Right renal cortex interstitium (tissue), 3 donors: ENCODE results near the gene PCDH7. TPM values are rescaled to one million over a fixed set of nuclear protein-coding genes. Genes with fewer than 3 reads are reported as not detected.
A peak's percentile ranks its signal among the peaks of the same experiment; 100 is the strongest.

Experiments
- DNase-seq, 3 donors: peaks; one replicate each; pipeline ENCODE4 v3.0.0-alpha.2; 2013; ENCODE audit warnings: low read depth in 3 of 3, low spot score in 2 of 3
- polyA plus RNA-seq, 3 donors: library from polyadenylated mRNA; unstranded; fragments of 120-200 nt; gene quantifications; one replicate each; pipeline ENCODE4 v1.2.1, GENCODE V29; 2013; ENCODE audit not compliant: insufficient read length in 3 of 3

Gene PCDH7, protein sequence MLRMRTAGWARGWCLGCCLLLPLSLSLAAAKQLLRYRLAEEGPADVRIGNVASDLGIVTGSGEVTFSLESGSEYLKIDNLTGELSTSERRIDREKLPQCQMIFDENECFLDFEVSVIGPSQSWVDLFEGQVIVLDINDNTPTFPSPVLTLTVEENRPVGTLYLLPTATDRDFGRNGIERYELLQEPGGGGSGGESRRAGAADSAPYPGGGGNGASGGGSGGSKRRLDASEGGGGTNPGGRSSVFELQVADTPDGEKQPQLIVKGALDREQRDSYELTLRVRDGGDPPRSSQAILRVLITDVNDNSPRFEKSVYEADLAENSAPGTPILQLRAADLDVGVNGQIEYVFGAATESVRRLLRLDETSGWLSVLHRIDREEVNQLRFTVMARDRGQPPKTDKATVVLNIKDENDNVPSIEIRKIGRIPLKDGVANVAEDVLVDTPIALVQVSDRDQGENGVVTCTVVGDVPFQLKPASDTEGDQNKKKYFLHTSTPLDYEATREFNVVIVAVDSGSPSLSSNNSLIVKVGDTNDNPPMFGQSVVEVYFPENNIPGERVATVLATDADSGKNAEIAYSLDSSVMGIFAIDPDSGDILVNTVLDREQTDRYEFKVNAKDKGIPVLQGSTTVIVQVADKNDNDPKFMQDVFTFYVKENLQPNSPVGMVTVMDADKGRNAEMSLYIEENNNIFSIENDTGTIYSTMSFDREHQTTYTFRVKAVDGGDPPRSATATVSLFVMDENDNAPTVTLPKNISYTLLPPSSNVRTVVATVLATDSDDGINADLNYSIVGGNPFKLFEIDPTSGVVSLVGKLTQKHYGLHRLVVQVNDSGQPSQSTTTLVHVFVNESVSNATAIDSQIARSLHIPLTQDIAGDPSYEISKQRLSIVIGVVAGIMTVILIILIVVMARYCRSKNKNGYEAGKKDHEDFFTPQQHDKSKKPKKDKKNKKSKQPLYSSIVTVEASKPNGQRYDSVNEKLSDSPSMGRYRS (N-terminal part only)
- 10 to 100 TPM; 18.2 to 21.6 (median 21.4) TPM for polyA plus RNA-seq

DNA sequence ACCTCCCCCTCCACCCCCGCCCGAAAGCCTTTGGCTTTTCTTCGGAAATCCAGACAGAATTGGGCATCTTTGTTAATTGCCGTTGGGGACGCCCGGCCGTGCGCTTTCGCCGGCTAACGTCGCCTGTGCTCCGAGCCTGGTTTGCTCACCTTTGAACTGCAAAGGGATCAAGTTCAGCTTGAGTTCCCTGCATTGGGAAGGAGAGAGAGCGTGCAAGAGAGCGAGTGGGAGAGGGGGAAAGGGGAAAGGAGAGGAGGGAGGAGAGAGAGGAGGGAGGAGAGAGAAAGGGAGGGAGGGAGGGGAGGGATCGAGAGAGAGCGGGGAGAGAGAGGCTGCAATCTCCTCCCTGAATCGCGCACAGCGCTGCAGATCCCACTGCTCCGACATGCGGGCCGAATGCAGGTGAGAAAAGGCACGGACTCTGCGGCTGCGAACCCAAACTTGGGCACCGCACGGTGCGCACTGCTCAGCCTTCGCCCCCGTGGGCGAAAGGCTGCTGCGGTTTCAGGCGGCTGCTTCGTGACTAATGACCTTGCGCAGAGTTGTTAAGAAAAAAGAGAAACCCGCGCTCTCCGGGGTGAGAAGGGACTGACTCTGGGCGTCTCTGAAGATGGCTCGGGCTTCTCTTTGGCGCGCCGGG, at the start of gene PCDH7:
Gene PCDH7 (plus strand): TSS at position 349 of the 640 bp plus-strand sequence. CDS start 1,054 bp downstream, outside the sequence.
- peak in 1 of 3 donors; percentile 49 for DNase-seq

DNA sequence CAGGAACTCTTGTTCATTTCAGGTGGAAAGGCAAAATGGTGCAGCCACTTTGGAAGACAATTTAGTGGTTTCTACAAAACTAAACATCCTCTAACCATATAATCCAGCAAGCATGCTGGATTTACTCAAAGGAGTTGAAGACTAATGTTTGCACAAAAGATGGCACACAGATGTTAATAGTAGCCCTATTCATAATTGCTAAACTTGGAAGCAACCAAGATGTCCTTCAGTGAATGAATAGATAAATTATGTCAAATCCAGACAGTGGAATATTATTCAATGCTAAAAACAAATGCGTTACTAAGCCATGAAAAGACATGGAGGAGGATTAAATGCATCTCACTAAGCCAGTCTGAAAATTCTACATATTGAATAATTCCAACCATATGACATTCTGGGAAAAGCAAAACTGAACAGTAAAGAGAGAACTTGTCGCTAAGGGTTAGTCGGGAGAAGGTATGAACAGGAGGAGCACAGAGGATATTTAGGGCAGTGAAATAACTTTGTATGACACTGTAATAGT, 48.2 kb upstream of the PCDH7 start:
- no peak for DNase-seq

DNA sequence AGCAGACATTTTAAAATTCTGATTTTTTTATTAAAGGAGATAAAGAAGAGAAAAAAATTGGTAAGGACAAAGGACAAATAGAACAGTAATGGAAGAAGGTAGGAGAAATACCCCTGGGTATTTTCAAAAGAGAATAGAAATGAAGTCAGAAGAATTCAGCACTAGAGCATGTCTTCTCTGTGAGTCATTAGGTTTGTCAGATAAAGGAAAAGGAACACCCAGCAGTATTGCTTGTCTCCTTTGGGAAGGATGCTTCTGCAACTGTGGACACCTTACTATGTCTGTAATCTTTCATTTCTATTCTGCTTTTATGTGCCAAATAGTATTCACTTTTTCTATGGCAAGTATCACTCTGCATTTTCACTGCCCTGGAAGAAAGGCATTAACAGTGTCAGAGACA, 24.0 kb upstream of the PCDH7 start:
- DNase-seq: no peak

DNA sequence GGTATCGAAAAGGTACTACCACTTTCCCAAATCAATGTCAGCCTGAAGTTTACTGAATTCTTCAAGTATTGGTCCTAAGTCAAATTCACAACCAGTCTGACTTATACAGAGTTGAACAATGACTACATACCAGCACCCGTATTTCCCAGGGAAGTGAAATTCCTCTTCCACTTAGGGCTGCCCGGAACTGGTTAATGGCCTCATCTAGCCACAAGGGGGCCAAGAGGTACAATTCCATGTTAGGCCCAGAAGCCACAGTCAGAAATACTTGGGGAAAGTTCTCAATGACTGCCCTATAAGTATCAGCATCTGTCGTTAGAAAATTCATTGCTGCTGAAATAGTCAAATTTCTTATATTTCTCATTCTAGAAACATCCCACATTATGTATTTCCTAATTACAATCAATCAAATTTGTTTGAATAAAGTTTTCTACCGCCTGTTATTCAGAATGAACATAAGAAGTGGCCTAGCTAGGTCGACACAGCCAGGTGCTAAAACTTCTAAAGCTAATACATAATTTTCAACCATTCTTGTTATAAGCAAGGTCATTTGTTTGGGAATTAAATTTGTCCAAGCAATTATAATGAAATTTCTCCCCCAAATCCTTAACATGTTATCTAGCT, 5.6 kb upstream of the PCDH7 start:
- peak in 1 of 3 donors; percentile 24 for DNase-seq

DNA sequence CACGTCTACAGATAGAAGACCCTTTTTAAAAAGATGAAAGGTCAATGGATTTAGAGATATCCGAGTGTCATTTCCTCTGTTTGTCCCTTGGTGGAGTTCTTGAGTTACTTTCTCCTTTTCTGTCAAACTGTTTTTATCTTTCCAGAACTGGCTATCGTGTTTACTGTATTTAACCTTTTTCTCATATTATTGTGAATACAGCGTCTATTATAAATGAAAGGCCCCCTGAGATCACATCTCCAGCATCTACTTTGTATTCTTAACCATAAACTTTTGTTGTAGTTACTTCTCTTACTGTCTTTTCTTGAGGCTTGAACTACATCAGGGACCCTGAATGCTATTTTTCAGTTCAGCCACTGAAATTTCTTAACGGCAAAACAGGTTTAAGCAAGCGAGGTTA, 4.0 kb upstream of the PCDH7 start:
- peak in 1 of 3 donors; percentile 36 for DNase-seq

DNA sequence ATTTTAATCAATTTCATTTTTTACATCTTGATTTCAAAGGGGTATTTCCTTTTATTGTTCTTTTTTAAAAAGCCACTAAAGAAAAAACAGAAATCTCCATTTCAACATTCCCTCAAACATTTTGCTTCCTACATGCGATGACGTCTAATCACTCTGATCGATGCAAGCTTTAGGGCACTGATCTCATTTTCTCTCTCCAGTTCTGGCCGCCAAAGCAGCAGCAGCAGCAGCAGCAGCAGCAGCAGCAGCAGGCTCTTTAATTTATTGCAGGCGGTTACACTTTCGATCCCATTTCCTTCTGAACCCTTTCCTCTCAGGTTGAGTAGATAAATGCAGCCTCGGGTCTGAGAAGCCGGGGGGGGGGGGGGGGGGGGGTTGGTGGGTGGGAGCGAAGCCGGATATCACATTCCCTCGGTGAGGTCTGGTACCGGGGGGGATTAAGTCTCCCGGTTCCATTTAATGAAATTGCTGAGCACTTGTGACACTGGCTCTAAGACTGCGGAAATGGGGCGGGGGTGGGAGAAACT, 3.4 kb upstream of the PCDH7 start:
- peak in 1 of 3 donors; percentile 35 for DNase-seq

DNA sequence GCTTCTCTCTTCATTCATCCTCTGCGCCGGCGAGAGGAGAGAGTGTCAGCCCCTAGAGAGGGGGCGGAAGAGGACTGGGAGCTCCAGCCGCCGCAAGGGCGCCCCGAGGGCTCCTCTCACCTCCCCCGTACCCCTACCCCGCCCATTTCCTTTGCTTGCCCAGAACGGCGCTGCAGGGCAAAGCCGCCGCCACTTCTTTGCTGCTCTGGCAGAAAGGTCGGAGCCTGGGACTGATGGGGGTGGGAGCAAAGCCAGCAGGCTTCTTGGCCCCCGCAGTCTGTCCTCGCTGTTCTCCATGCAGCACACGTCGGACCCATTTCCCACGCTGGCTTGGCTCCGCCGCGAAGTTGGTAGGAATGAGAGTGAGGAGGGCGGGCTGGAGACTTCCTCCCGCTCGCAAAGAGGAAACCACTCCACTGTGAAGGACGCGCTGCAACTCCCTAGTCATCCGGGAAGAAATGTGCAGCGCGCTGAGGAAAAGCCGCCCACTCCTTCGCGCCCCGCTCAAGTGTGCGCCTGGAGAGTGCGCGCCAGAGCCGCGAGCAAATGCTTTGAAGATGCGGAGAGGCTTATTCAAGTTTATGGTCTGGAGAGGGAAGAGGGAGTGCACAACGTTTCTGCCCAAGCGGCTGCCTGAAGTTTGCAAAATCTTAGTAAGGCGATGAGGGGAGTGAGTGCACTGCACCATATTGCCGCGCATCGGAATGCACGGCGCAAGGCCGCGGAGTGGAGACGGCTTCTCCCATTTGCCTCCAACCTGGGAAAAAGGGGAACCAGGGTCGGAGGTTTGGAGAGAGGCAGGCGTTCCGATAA, 2.8 kb upstream of the PCDH7 start:
- DNase-seq: peak in 1 of 3 donors; percentile 51

DNA sequence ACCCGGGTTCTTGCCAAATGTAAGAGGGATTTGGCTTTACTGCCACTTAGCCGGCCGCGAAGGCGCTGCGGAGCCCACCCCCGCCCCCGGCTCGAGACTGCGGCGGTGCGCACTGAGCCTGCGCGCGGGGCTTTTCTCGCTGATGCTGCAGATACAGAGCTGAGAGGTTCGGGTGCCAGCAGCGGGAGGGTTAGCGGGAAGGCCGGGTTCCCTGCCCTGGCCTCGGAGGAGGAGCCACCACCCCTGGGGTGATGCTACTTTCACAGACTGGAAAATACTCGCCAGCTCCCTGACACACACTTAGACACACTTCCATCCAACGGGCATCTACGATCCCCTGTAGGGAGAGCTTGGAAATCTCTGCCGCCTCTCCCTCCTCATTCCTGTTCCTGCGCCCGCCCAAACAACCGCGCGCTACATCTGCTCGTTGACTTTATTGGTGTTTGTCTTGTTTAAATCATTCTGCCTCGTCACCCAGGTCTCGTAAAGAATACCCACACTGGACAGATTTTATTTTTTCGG, 2.1 kb upstream of the PCDH7 start:
- peak in 1 of 3 donors; percentile 50 for DNase-seq

DNA sequence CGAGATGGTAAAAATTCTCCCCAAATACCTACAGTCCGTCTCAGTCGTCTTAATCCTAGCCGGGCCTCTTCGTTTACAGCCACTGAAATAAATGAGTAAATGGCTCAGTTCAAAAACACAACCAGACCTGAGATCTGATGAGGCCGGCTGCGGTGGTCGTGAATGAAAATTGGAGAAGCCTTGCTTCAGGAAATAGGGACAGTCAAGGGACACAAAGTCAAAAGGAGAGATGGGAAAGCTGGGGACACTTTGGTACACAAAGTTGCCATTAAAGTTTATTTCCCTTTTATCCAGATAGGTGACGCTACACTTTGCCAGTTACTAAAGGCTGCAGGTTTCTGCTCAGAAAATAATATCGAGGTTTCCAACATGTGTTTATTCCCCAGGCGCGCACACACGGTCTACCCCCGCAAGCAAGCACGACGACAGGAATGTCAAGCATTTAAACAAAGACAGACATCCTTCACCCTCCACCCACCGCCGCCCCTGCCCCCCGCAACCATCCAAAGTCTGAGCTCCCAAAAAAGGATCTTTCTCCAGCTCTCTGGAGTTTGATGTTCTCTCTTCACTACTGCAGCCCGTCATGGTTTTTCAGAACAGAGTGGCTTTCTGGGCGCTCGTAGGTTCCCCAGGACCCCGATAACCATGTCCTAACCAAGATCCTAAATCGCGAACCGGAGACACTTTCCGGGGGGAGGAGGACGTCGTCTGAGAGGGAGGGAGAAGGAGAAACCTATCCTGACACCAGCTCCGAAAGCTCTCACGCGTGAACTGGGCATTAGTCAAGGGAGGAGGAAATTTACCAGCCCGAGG, 1.3 kb upstream of the PCDH7 start:
- DNase-seq: peak in 1 of 3 donors; percentile 30

DNA sequence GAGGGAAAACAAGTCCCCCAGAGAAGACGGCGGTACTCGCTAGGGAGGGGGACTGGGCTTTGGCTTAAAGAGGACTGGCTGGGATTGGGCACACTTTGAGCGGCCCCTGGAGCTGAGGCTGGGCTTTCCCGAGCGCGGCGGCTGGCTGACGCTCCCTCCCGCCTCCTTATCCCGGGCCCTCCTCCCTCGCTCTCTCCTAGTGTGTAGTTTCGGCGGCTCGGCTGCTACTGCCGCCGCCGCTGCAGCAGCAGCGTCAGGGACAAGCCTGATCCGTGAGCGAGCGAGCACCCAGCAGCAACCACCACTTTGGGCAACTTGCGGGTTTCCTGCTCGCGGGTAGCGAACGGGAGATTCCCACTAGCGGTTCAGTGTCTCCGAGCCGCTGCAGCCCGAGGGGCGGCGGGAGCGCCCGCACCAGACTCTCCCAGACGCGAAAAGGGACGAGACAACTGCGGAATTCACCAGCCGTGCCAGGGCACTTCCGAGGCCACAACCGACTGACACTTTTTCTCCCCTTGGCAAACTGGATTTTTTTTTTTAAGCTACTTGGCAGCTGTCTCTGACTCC, 632 bp upstream of the PCDH7 start:
- peak in 1 of 3 donors; percentile 38 for DNase-seq

DNA sequence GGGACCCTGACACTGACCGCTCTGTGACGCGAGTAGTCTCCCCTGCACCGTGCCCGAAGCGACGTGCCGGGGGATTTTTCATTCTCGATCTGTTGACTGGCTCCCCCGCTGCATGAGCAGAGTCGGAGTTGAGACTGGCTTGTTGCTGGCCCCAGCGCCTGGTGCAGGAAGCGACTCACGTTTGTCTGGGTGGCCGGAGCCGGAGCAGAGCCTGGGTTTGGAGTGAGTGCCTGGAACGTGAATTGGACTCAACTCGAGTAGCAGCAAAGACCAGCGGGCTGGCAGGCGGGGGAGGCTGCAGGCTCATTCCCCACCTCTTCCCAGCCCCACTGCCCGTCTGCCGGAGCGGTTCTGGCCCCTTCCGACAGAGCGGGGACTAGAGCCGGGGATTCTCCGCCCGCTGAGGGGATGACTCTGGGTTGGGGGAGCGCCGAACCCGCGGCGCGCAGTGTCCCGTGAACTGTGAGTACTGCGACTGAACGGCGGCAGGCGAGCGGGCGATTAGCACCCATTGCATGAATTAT, 554 bp downstream of the PCDH7 start:
- DNase-seq: peak in 1 of 3 donors; percentile 18

DNA sequence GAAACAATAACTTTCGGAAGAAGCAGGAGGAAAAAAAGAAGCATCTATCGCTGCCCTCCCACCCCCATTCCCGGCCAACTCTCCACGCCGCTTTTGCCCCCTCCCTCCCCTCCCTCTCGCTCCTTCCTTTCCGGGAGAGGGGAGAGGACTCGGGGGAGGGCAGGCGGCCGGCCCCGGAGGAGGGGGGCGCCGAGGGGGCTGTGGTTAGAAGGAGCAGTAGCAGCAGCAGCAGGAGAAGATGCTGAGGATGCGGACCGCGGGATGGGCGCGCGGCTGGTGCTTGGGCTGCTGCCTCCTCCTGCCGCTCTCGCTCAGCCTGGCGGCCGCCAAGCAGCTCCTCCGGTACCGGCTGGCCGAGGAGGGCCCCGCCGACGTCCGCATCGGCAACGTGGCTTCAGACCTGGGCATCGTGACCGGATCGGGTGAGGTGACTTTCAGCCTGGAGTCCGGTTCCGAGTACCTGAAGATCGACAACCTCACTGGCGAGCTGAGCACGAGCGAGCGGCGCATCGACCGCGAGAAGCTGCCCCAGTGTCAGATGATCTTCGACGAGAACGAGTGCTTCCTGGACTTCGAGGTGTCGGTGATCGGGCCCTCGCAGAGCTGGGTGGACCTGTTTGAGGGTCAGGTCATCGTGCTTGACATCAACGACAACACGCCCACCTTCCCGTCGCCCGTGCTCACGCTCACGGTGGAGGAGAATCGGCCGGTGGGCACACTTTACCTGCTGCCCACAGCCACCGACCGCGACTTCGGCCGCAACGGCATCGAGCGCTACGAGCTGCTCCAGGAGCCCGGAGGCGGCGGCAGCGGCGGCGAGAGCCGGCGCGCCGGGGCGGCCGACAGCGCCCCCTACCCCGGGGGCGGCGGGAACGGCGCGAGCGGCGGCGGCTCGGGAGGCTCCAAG, 1.3 kb downstream of the PCDH7 start:
- DNase-seq: peak in 1 of 3 donors; percentile 21

DNA sequence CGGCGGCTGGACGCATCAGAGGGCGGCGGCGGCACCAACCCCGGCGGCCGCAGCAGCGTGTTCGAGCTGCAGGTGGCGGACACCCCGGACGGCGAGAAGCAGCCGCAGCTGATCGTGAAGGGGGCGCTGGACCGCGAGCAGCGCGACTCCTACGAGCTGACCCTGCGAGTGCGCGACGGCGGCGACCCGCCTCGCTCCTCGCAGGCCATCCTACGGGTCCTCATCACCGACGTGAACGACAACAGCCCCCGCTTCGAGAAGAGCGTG, 1.9 kb downstream of the PCDH7 start:
- no peak for DNase-seq

DNA sequence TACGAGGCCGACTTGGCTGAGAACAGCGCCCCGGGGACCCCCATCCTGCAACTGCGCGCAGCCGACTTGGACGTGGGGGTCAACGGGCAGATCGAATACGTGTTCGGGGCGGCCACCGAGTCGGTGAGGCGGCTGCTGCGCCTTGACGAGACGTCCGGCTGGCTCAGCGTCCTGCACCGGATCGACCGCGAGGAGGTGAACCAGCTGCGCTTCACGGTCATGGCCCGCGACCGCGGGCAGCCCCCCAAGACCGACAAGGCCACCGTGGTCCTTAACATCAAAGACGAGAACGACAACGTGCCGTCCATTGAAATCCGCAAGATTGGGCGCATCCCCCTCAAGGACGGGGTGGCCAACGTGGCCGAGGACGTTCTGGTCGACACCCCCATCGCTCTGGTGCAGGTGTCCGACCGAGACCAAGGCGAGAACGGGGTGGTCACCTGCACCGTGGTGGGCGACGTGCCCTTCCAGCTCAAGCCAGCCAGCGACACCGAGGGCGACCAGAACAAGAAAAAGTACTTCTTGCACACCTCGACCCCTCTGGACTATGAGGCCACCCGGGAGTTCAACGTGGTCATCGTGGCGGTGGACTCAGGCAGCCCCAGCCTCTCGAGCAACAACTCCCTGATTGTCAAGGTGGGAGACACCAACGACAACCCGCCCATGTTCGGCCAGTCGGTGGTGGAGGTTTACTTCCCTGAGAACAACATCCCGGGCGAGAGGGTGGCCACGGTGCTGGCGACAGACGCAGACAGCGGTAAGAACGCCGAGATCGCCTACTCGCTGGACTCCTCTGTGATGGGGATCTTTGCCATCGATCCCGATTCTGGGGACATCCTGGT, 2.4 kb downstream of the PCDH7 start:
- DNase-seq: no peak

DNA sequence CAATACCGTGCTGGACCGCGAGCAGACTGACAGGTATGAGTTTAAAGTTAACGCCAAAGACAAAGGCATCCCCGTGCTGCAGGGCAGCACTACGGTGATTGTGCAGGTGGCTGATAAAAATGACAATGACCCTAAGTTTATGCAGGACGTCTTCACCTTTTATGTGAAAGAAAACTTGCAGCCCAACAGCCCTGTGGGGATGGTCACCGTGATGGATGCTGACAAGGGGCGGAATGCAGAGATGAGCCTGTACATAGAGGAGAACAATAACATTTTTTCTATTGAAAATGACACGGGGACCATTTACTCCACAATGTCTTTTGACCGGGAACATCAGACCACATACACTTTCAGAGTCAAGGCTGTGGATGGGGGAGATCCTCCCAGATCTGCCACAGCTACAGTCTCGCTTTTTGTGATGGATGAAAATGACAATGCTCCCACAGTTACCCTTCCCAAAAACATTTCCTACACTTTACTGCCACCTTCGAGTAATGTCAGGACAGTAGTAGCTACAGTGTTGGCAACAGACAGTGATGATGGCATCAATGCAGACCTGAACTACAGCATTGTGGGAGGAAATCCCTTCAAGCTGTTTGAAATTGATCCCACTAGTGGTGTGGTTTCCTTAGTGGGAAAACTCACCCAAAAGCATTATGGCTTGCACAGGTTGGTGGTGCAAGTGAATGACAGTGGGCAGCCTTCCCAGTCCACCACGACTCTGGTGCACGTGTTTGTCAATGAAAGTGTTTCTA, 3.2 kb downstream of the PCDH7 start:
- DNase-seq: no peak
